ENCODE data around the gene ARHGAP15. TPM values are rescaled to one million over a fixed set of nuclear protein-coding genes. Genes with fewer than 3 reads are reported as not detected.

Gene ARHGAP15
- polyA plus RNA-seq, 2 of the 4 experiments (the other 2 are of a cell fraction) = 0.34 TPM; not detected in 1

- ChIA-PET POLR2A (no interaction called here), CTCF (no interaction called here)
- TF ChIP-seq FOSL2 (IDR thresholded peaks at IDR 0.05) (no peak), FOSL2 (CRISPR knock-in tag; IDR thresholded peaks at IDR 0.05) (no peak), ELK1 (IDR thresholded peaks at IDR 0.05; ENCODE audit: low read depth, low read length) (no peak), MYC (IDR thresholded peaks at IDR 0.05; ENCODE audit: borderline replicate concordance, low read length) (no peak), CBX8 (IDR thresholded peaks at IDR 0.05) (no peak), PHF8 (IDR thresholded peaks at IDR 0.05; ENCODE audit: borderline replicate concordance, low read depth) (no peak), HOXB5 (CRISPR knock-in tag; IDR thresholded peaks at IDR 0.05) (no peak), HEYL (CRISPR knock-in tag; IDR thresholded peaks at IDR 0.05) (no peak), MAFK (IDR thresholded peaks at IDR 0.05; ENCODE audit: partially characterized antibody) (no peak), MAZ (IDR thresholded peaks at IDR 0.05; ENCODE audit: borderline replicate concordance, low read depth, low read length) (no peak), KDM5A (IDR thresholded peaks at IDR 0.05) (no peak), POLR2A (IDR thresholded peaks at IDR 0.05; ENCODE audit: low read length) (no peak), CTCF (IDR thresholded peaks at IDR 0.05) (no peak), RFX5 (IDR thresholded peaks at IDR 0.05) (no peak), NR3C1 (IDR thresholded peaks at IDR 0.05) (no peak), POLR2AphosphoS2 (conservative IDR thresholded peaks at IDR 0.05; ENCODE audit: low read length) (no peak)
- DNase-seq (ENCODE audit: low read depth in 1 of 2, low spot score in 1 of 2) (no peak), ATAC-seq (no peak), FAIRE-seq (no peak)
- Histone ChIP-seq H3K4me3 (no peak overlapping the region), H3K4me2 (no peak overlapping the region), H3K4me1 (no peaks in the 10 kb centered on the region), H3K27ac (no peak overlapping the region), H3K9me3 (no peaks in the 10 kb centered on the region; the same call in 2 of the 3 replicates)
- whole genome bisulfite sequencing (ENCODE audit: missing lambda C conversion rate) = 4% methylated on average over 2 of the region's 2 CpGs
Observed at GRCh38 chr2:143635302-143635701, 506.1 kb downstream of the ARHGAP15 start.

- Histone ChIP-seq H3K4me3 (no peak overlapping the region), H3K4me2 (no peak overlapping the region), H3K27ac (no peak overlapping the region), H3K9me3 (no peaks in the 10 kb centered on the region; the same call in 2 of the 3 replicates), H3K4me1 (no peaks in the 10 kb centered on the region)
- POLR2A ChIA-PET = no interaction called here
- FAIRE-seq (no peak), ATAC-seq (no peak), DNase-seq (ENCODE audit: low read depth in 1 of 2, low spot score in 1 of 2) (no peak)
- CTCF ChIA-PET = no interaction called here
- 44% methylated on average over 2 of the region's 2 CpGs for WGBS (ENCODE audit: missing lambda C conversion rate)
- TF ChIP-seq TFCP2L1 (CRISPR knock-in tag; IDR thresholded peaks at IDR 0.05) (no peak), MAFK (IDR thresholded peaks at IDR 0.05; ENCODE audit: partially characterized antibody) (no peak), CTCF (IDR thresholded peaks at IDR 0.05) (no peak), PHF8 (IDR thresholded peaks at IDR 0.05; ENCODE audit: borderline replicate concordance, low read depth) (no peak), CHD2 (IDR thresholded peaks at IDR 0.05; ENCODE audit: low read length, partially characterized antibody) (no peak), ESRRA (IDR thresholded peaks at IDR 0.05; ENCODE audit: borderline replicate concordance, low read length) (no peak), SREBF2 (IDR thresholded peaks at IDR 0.05) (no peak), FOSL2 (IDR thresholded peaks at IDR 0.05) (no peak), FOSL2 (CRISPR knock-in tag; IDR thresholded peaks at IDR 0.05) (no peak), TP53 (CRISPR knock-in tag; IDR thresholded peaks at IDR 0.05) (no peak), ZC3H11A (IDR thresholded peaks at IDR 0.05) (no peak), HEYL (CRISPR knock-in tag; IDR thresholded peaks at IDR 0.05) (no peak), CBX2 (IDR thresholded peaks at IDR 0.05; ENCODE audit: borderline replicate concordance, low read depth) (no peak), BCL3 (IDR thresholded peaks at IDR 0.05) (no peak), JUNB (IDR thresholded peaks at IDR 0.05) (no peak), HOXB5 (CRISPR knock-in tag; IDR thresholded peaks at IDR 0.05) (no peak), HOXA7 (CRISPR knock-in tag; IDR thresholded peaks at IDR 0.05) (no peak), FOXS1 (CRISPR knock-in tag; IDR thresholded peaks at IDR 0.05) (no peak), EP300 (IDR thresholded peaks at IDR 0.05) (no peak), POLR2AphosphoS2 (conservative IDR thresholded peaks at IDR 0.05; ENCODE audit: low read length) (no peak)
Observed at GRCh38 chr2:143635936-143636335, 506.7 kb downstream of the ARHGAP15 start.

Measured in A549 (cell line).